HG03060 (cell line): Measurements from ENCODE around the gene LIN7B.

Experiments
- ATAC-seq: cut with Tn5 transposase; IDR thresholded peaks from one replicate; pipeline ENCODE4 v1.9.1; 2021; ENCODE audit warnings: low read depth, moderate number of reproducible peaks; ENCODE audit not compliant: unreplicated experiment

The LIN7B gene

DNA sequence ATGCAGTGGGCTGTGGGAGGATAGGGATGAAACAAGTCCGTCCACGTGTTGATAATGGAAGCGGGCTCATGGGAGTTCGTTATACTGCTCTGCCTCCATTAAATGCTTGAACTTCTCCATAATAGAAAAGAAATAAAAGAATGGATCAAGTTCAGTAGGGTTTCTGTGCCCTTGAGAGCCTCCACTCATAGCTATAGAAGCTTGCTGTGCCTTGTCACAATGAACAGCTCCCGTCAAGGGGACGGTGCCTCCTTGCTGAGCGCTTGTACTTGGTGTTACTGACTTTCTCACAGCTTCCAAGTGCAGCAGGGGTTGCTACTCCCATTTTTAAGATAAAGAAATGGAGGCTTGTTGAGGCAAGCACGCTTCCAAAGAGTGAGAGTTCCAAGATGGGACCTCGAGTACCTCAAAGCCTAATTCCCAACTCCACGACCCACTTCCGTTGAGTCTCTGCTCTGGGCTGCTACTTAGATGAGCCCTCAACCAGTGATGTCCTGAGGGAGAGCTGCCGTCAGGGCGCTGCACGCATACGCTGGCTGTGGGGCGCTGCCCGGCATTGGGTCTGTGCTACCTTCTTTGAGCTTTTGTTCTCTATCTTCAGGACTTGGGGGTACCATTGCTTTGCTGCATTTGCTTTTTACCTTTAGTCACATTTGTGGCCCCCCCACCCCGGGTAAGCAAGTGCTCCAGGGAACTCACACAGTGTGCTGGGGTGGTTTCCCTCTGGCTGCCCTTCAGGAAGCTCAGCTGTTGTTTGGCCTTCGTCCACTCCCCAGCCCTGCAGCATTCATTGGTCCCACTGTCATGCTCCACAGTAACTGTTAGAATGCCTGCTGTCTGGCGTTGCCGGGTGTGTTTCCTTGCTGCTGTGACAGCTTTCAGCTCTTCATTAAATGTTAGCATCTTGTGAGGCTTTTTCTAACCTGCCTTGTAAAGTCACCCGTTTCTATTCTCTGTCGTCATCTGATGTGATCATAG, 19.4 kb upstream of the LIN7B start:
- no peak for ATAC-seq

DNA sequence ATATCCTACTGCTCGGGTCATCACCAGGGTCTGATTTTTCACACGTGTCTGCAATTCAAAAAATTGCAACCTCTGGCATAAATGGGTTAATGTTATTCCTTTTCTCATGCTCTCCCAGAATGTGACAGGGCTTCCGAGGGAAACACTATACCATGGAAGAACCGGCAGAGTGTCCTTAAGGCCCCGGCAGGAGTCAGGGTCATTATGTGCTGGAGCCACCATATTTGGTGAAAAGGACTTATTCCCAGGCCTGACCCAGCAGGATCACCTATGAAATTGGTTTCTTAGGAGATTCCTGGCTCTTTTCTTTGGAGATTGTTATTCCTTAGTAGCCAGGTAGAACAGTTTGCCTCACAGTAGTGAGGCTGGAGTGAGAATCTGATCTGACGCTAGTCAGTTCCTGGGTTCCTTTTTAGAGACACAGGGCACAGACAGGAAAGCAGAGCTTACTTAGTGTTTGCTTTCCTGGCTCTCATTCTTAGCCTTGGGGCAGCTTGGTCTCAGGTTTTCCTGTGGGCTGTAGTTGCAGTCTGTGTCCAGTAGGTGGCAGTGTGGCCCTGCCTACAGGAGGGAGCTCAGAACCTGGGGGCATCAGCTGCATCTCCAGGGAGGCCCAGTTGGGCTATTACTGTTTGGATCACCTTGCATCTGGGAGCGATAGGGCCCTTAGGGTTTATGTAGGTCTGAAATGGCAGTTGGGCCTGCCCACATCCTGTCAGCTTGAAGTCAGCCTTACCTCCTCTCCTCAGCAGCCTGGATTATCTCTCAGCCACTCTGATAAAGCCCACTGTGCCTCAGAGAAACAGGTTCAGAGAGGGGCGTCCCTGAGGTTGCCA, 16.5 kb upstream of the LIN7B start:
- no peak for ATAC-seq

DNA sequence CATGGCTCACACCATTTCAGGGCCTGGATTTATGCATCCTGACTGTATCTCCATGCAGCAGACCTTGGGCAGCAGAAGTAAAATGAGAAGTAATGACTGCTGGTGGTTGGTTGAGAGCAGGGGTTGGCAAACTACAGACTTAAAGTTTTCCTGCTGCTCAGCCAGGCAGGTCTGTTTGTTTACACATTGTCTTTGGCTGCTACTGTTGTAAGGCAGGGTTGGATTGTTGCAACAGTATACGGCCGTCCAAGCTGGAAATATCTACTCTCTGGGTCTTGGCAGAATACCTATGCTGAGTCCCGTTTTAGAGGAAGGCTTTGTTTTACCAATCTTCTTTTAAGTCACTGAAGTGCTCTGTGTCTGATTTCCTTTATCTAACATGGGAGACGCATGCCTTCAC, 15.4 kb upstream of the LIN7B start:
- ATAC-seq, result no peak

DNA sequence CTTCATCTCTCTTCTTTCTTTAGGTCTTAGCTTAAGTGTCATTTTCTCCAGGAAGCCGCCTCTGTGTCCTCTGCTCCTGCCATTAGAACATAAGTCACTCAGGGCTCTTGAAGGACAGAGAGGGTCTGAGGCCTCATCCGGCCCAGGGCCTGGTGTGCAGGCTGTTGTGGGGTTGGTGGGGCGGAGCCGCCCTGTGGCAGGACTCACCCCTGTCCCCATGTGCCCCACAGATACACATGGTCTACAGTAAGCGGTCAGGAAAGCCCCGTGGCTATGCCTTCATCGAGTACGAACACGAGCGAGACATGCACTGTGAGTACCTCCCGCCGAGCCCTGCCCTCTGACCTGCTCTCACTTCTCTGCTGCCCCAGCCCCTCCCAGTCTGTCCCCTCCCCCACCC, 13.0 kb upstream of the LIN7B start:
- ATAC-seq, result no peak

DNA sequence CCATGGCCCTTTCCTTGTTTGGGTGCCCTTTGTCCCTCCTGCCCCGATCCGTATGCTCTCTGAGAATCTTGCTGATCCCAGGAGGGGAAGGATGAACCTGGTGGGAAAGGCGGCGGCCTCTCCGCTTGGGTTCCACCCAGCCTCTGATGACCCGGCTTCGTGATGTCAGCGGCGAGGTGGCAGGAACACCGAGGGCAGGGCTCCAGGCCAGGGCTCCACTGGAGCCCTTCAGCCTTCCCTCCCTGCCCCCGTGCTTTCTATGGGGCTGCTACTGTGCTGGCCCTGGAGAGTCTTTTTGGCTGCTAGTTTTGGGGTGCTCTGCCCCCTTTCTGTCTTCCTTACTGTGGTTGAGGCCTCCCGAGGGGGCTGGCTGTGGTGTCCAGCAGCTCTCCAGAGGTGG, 11.9 kb upstream of the LIN7B start:
- no peak for ATAC-seq

DNA sequence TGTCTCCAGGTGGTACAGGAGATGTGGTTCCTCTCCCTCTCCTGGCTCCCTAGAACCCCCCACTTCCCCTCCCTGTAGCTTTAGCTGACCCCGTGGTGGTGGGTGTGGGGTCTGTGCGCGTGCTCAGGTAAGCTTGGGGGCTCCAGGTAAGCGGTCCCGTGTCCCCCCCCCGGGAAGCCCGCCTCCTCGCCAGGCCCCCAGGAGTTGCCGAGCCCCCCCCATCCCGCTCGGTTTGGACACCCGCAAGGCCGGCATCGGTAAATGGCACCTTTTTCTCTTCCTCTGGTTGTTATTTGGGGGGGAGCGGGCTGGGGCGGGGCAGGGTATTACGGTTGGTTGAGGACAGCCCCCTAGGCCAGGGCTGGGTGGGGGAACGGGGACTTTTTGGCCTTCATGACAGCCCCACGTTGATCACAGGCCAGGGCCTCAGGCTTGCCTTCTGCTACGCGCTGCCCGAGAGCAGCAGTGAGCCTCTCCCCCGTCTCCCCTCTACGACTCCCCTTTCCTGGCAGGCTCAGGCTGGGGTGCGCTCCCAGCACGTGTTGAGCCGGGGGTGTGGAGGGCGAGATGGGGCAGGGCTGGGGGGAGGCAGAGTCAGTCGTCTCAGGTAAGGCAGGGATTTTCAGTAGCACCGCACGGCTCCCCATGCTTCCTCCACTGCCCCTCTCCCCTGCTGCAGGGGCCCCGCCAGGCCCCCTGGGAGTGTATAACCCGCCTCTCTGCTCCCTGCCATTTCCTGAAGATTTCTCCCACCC, 10.7 kb upstream of the LIN7B start:
- no peak for ATAC-seq

DNA sequence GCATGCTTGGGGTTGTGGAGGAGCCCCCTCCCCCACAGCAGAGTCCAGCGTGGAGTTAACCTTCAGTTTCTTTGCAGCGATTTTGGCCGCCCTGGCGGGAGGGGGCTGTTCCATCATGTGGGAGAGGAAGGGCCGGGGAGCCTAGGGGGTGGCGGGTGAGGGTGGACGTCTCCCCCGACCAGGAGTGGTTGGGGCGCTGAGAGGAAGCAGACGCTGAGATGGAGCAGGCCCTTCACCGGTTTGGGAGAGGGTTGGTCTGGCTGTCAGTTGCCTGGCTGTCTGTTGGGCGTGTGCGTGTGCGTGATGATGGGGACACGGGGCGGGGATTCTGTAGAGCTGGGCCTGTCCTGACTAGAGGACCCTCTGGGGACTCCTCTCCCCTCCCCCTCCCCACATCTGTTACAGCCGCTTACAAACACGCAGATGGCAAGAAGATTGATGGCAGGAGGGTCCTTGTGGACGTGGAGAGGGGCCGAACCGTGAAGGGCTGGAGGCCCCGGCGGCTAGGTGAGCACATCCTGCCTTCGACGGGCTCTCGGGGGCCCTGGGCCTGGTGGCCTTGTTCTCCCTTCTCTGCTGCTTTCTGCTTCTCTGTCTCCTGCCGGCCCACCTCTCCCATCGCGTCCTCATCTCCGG, 9.8 kb upstream of the LIN7B start:
- no peak for ATAC-seq

DNA sequence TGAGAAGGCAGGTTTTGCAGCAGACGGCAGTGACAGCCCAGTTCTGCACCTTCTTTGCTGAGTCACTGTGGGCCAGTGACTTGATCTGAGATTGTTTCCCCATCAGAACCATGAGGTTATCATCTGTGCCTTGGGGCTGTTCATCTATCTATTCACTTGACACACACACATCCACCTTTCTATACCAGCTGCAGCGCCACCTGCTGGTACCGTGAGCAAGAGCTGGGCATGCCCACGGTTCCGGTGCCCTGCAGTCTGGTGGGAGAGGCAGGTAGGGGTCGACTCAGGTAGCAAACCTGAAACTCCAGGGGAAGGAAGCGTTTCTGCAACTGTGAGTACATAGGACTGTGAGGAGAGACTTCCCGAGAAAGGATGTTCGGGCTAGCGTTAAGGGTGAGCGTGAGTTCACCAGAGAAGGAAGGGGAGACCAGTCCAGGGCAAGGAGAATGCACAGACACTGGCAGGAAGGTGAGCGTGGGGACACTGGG, 7.5 kb upstream of the LIN7B start:
- no peak for ATAC-seq

DNA sequence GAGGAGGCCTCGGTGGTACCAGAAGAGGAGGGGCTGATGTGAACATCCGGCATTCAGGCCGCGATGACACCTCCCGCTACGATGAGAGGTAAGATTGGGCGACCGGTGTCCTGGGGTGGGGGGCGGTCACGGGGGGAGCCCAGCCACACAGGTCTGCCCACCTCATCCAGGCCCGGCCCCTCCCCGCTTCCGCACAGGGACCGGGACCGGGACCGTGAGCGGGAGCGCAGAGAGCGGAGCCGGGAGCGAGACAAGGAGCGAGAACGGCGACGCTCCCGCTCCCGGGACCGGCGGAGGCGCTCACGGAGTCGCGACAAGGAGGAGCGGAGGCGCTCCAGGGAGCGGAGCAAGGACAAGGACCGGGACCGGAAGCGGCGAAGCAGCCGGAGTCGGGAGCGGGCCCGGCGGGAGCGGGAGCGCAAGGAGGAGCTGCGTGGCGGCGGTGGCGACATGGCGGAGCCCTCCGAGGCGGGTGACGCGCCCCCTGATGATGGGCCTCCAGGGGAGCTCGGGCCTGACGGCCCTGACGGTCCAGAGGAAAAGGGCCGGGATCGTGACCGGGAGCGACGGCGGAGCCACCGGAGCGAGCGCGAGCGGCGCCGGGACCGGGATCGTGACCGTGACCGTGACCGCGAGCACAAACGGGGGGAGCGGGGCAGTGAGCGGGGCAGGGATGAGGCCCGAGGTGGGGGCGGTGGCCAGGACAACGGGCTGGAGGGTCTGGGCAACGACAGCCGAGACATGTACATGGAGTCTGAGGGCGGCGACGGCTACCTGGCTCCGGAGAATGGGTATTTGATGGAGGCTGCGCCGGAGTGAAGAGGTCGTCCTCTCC, 6.3 kb upstream of the LIN7B start:
- no peak for ATAC-seq

DNA sequence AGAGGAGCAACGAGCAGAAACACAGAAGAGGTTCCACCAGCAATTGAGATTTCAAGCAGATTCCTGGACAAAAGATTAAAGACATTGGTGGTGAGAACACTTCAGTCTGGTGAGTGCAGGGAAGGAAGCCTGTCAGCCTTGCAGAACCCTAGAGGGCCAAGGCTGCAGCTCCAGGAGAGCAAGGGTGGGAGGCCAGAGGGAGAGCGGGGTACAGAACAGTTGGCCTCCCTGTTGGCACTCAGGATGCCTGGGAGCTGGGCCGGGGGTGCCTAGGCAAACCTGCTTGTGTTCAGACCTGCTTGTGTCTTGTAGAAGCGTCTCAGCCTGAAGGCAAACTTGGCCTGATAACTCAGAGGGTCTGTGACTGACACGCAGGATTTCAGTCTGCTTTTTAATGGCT, 5.1 kb upstream of the LIN7B start:
- ATAC-seq, result no peak

DNA sequence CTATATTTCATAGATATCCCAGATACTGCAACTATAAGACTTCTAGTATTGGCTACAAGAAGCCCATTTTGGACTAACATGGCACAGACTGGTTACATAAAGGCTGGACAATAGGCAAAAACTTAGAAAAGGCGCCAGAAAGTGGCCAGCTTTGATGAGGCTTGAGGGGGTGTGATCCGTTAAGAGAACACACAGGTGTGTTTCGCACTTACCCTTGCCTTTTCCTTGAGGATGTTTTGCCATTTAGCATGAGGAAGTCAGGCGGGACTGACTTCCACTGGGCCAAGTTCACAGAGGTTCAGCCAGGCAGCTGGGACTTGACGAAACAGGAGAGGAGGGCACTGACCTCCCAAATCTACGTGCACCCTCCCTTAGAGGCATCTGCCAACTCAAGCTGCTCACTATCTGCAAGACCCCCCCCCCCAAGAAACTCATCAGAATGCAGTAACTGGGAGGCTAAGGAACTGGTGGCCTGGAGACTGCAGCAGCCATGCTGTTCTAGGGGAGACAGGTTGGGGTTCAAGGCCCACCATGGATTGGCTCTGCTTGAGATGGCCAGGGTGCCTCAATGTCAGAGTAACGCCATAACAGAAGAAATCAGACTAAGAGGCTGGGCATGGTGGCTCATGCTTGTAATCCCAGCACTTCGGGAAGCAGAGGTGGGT, 4.5 kb upstream of the LIN7B start:
- no peak for ATAC-seq

DNA sequence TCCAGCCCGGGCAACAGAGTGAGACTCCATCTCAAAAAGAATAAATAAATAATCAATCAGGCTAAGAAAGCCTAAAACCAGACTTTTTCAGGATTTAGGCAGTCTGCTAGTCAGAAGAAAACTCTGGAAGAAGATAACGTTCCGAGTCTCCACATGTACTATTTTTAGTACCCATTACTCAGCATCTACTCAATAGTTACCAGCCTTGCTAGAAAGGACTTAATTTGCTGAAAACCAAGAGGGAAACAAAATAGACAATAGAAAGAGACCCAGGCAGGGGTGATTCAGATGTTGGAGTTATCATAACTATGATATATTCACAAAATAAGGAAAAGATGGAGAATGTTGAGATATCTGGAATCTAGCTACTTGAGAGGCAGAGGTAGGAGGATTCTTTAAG, 3.6 kb upstream of the LIN7B start:
- ATAC-seq, result no peak

DNA sequence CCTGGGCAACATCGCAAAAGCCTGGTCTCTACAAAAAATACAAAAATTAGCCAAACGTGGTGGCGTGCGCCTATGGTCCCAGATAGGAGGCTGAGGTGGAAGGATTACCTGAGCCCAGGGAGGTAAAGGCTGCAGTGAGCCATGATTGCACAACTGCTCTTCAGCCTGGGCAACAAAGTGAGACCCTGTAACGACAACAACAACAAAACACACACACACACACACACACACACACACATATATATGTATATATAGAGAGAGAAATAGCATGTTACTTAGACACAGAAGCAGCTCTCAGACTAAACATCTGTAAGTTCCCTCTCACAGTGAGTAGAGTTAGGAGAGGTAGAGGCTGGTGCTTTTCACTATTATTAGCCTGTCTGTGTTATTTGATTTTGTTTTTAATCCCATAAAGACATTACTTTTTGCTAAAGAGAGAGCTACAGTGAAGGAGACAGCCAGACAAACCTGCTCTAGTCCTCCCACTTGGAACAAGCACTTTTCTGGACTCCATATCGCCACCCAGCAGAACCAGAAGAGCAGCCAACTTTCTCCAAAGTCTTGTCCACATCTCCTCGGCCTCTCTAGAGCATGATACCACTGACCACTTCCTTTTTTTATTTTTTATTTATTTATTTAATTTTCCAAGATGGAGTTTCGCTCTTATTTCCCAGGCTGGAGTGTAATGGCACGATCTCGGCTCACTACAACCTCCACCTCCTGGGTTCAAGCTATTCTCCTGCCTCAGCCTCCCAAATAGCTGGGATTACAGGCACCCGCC, 2.8 kb upstream of the LIN7B start:
- ATAC-seq, result no peak

DNA sequence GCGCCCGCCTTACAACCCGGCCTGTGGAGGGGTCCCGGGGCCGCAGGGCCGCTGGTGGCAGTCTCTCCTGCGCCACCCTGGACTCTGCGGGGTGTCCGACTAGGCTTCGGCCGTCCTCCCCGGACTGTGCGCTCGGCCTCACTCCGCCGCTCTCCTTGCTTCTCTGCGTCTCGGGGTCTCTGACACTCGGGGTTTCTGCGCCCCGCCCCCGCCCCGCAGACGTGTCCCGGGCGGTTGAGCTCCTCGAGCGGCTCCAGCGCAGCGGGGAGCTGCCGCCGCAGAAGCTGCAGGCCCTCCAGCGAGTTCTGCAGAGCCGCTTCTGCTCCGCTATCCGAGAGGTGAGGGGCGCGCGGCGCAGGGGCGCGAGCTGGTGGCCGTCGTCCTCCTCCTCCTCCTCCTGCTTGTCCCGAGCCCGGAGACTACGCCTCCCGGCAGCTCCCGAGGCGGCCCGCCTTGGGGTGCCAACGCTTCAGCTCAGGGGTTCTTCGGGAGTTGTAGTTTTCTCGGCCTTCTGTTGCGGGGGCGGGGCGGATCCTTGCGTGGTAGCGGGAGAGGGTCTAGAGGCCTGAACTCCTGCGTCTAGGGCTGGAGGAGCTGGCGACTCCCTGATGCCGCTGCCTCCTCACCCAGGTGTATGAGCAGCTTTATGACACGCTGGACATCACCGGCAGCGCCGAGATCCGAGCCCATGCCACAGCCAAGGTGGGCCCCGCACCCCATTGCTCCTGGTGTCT, 627 bp downstream of the LIN7B start:
- ATAC-seq, result no peak

DNA sequence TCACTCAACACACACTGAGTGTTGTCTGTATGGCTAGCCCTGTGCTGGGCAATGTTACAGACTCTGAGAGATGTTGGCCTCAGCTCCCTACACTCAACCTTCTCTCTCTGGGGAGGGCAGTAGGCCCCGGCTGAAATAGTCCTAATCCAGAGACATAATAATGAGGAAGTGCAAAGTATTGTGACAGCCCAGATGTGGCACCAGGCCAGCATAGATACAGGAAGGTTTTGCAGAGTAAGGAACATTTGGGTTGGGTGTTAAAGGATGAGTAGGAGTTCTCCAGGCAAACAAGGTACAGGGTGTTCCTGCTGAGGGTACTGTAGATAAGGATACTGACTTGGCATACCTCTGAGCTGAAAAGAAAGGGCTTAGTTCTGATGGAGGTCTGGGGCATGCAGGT, 2.4 kb downstream of the LIN7B start:
- ATAC-seq, result no peak

DNA sequence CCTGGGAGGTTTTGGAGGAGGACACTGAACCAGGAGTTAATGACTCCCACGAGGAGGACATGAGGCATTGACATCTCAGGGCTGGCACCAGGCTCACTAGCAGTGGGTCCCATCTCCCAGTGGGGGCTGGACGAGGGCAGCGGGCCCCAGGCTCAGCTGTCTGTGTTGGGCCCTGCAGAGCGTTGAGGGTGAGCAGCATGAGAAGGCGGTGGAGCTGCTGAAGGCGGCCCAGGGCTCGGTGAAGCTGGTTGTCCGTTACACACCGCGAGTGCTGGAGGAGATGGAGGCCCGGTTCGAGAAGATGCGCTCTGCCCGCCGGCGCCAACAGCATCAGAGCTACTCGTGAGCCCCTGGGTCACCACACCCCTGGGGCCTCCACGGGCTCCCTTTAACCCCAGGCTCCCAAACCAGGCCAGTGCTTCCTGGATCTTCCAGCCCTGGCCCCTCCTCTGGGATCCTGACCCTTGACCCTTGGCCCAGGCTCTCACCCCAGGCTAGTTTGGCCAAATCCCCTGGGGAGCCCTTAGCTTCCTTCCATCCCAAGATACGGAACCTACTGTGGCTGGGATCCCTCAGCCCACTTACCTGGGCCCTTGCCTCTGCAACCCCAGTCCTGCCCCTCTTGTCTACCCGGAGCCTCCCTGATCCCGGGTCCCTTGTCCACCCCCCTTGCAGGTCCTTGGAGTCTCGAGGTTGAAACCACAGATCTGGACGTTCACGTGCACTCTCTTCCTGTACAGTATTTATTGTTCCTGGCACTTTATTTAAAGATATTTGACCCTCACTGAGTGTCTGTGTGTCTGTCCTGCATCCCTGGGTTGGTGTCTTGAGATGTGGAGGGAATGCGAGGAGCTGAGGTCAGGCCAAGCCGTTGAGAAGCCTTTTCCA, 3.8 kb downstream of the LIN7B start:
- no peak for ATAC-seq
